KOPT-K1 (cell line): ENCODE data around the gene CLEC16A.

Source experiments
- H3K27ac ChIP-seq: fragments of 200-600 bp; sonication (generic); 2 replicates; pipeline ENCODE4 v1.5.1; 2016; ENCODE audit warnings: antibody characterized with exemption, mild to moderate bottlenecking, low read depth, low read length; ENCODE audit not compliant: poor library complexity, severe bottlenecking
- H3K36me3 ChIP-seq: fragments of 200-600 bp; sonication (generic); 2 replicates; pipeline ENCODE4 v1.5.1; 2017; ENCODE audit warnings: antibody characterized with exemption, mild to moderate bottlenecking, low read length, moderate library complexity; ENCODE audit not compliant: insufficient read depth
- H3K9me3 ChIP-seq: fragments of 200-600 bp; sonication (generic); 2 replicates; pipeline ENCODE4 v1.5.1; 2017; ENCODE audit warnings: antibody characterized with exemption, low read length, mild to moderate bottlenecking; ENCODE audit not compliant: insufficient read depth, poor library complexity, severe bottlenecking

The CLEC16A gene

DNA sequence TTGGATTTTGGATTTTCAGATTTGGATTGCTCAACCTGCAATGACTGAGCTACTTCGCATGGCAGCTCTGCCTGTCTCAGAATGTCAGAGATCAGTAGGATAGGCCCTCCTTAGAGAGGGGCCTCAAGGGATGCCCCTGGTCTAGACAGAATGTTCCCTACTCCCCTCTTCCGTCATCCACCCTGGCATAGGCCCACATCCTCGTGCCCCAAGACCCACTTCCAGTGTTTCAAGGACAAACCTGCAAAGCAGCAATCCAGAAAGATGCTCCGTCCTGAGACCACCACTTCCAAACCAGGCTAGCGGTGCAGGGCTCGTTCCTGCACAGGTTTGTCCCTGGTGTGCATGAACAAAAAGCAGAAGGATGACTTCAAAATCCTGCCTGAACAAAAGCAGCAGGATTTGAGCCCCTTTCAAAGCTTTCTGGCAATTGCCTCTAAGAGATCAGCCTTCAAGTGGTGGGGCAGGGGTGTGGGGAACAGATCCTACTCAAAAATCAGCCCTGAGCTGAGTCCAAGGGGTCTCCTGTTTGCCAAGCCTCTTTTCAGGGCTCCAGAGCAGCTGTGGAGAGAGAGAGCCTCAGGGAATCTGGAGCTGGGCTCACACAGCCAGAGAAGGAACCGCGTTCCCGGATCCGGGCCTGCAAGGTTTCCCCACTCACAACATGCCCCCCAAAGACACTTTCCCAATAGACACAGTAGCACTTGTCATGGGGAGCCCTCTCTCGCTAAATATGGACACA is 190.5 kb downstream of the CLEC16A start:
- Histone ChIP-seq H3K36me3 (0 out of 2 replicates have a peak, but pooled peaks cover 15% of the 10 kb centered on the region), H3K27ac (peak overlapping the region; percentile 56)

DNA sequence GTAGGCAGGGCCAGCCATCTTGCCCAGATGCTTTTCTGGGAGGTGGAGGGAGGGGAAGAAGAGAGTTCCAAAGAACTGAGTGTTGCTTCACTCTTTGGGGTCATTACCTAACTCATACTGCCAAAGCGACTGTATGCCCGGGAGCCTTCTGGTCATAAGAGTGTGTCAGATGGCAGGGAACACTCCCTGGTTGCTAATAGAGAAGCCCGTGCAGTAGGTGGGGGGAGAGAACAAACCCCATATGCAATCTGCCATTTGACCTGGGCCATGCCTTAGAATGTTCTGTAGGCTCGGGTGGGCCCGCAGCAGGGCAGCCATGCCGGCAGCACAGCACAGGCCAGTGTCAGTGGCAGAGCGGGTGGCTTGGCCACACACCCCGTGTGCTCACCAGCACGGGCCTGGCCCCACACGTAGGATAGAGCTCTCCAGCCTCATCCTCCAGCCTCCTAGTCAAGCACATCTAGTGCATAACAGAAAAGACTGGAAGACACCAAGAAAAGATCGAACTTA is 191.2 kb downstream of the CLEC16A start:
- H3K27ac ChIP-seq = peak overlapping the region; percentile 56
- H3K9me3 ChIP-seq = no peaks in the 10 kb centered on the region
- 0 out of 2 replicates have a peak, but pooled peaks cover 15% of the 10 kb centered on the region for H3K36me3 ChIP-seq

More for the DNA sequence above, 190.5 kb downstream of the CLEC16A start:
- H3K9me3 ChIP-seq = no peaks in the 10 kb centered on the region

DNA sequence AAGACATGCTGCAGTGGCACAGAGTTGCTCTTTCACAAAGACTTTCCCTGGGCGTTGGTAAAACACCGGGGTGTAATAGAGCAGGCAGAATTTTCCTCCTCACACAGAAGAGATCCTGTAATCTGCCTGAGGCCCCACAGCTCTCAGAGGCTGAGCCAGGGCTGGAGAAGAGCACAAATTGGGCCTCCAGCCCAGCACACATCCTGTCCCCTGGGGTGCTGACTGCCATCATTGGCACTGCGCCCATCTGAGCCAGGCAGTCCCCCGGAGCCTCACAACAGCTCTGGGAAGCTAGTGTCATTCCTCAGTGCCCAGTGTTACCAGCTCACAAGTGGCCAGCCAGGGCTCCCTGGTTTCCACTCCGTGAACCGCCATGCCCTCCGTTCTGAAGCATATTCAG is 192.2 kb downstream of the CLEC16A start:
- 0 out of 2 replicates have a peak, but pooled peaks cover 15% of the 10 kb centered on the region for H3K36me3 ChIP-seq

DNA sequence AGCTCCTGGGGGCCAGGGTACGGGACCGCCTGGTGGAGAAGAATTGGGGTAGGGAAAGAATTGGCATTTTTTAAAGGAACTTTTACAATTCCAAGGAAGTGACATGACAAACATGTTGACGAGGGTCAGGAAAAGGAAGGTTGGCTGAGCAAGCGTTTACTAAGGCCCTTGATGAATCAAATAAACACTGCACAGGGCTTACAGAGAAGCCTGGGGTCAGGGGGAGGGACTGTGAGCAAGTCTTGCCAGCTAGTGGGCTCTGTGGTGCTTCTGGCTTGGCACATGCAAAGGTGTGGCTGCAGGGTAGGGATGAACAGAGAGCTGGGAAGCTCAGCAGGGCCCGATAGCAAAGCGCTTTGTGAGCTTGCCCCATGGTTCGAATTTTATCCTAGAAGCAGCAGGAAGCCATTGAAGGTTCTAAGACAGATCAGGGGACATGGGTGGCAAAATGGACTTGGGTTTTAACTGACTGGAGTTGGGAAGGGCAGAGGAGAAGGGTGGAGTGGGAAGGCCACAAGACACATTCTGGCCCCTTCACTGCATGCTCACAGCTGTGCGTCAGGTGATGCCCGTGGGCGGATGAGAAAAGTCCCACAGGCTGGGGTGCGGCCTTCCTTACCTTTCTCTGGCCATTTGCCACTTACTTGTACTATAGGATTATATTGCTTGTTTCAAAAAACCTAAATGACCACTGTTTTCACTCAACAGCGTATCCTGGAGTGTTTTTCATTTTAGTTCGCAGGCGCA is 193.8 kb downstream of the CLEC16A start:
- peak overlapping the region; percentile 89 for H3K27ac ChIP-seq
- H3K36me3 ChIP-seq = 0 out of 2 replicates have a peak, but pooled peaks cover 15% of the 10 kb centered on the region
- H3K9me3 ChIP-seq = no peaks in the 10 kb centered on the region

More for the DNA sequence above, 192.2 kb downstream of the CLEC16A start:
- Histone ChIP-seq H3K27ac (peak overlapping the region; percentile 56), H3K9me3 (no peaks in the 10 kb centered on the region)

DNA sequence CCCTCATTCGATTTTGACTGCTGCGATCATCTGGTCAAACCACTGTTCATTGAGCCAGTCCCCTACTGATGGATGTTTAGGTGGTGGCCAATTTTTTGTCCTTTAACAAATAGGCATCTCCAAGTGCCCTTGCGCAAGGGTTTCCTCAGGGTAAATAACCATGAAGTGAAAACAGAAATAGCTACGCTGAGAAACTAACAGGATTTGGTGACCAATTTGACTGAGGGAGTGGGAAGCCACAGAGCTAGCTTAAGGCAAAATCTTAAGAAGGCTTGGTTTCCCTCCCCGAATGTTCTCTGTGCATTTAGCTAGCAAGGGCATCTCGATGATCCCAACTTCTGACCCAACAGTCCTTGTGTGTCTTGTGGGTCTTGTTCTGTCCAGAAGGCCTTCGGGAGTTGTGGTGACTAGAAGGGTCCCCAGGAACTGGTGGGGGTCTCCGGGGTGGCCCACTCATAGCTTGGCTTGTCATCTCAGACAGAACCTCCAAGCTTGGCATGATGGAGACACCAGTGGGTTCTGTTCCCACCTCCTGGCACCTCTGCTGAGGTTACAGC is 194.5 kb downstream of the CLEC16A start:
- H3K27ac ChIP-seq = peak overlapping the region; percentile 89

DNA sequence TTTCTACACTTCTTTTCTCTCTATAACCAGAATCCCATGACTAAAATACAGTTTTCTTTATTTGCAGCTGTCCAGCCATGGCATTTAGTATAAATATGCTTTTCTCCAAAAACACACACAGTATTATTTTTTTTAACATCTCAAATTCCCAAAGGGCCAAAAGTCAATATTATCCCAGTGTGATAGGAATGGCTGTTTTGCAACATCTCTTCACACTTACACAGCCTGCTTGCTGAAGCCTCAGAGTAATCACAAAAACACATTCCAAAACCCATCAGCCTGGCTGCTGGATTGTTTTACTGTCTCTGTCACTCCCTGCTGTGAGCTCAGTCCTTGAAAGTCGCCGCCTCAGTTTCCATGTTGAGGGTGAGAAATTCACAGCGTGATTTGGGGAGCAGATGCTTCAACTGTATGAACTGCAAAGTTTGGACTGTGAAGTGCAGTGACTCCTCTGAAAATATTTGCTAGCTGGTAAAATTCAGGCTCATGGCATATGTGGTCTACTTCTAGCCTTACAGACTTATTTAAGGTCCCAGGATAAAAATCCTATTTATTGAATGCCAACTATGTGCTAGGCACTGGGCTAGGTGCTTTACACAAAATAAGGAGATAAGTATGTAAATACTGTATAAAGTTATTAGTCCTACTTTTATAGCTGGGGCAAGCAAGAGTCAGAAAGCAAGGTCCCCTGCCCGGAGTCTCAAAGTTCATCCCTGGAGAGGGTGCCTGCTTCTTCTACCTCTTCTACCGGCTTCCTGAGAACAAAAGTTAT is 195.1 kb downstream of the CLEC16A start:
- 0 out of 2 replicates have a peak, but pooled peaks cover 10% of the 10 kb centered on the region for H3K36me3 ChIP-seq
- H3K9me3 ChIP-seq = no peaks in the 10 kb centered on the region
- H3K27ac ChIP-seq = peak overlapping the region; percentile 89

More for the DNA sequence above, 194.5 kb downstream of the CLEC16A start:
- 0 out of 2 replicates have a peak, but pooled peaks cover 12% of the 10 kb centered on the region for H3K36me3 ChIP-seq
- H3K9me3 ChIP-seq = no peaks in the 10 kb centered on the region

DNA sequence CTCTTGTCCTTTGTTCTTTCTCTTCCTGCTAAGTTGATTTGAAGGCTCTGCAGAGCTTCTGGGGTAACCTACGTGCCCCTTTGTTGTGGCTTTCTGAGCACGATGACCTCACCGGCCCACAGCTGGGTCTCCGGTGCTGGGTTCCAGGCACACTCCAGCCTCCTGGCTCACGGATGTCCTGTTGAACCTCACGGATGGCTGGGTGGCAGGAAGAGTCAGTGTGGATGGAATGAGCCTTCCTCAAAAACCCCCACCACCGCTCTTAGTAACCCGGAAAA is 195.7 kb downstream of the CLEC16A start:
- no peaks in the 10 kb centered on the region for H3K9me3 ChIP-seq
- H3K36me3 ChIP-seq = 0 out of 2 replicates have a peak, but pooled peaks cover 10% of the 10 kb centered on the region
- peak overlapping the region; percentile 89 for H3K27ac ChIP-seq

DNA sequence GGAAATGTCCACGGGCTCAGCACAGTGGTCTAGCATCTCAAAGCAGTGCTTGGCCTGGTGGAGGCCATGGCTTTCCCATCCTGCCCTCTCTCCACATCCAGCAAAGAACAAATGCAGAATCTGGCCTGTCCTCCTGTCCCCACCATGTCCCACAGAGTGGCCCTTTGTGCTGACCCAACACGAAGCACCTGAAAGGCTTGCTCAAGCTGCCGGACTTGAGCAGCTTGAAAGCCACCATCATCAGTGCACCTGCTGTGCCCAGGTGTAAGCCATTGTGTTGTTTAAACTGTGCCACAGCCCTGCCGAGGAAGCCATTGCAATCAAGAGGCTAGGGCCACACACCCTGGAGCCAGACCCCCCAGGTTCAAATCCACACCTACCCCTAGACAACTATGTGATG is 196.1 kb downstream of the CLEC16A start:
- Histone ChIP-seq H3K9me3 (no peaks in the 10 kb centered on the region), H3K36me3 (0 out of 2 replicates have a peak, but pooled peaks cover 8% of the 10 kb centered on the region), H3K27ac (peak overlapping the region; percentile 89)

DNA sequence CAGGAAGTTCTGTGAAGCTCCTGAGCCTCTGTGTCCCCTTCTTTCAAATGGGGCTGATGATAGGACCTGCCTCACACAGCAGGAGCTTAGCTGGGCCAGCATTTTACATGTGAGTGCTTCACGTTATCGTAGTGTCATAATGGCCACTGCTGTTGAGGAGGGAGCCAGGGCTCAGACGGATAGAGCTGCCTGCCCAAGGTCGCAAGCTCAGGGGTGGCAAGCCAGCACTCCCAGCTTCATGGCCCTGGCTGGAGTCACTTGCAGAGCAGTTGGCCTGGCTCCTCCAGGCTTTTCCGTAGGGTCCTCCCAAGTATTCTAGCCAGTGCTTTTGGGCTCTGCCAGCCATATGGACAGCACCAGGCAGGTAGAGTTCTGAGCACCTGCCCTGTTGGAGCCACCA is 196.5 kb downstream of the CLEC16A start:
- Histone ChIP-seq H3K27ac (peak overlapping the region; percentile 89), H3K9me3 (no peaks in the 10 kb centered on the region), H3K36me3 (0 out of 2 replicates have a peak, but pooled peaks cover 4% of the 10 kb centered on the region)

DNA sequence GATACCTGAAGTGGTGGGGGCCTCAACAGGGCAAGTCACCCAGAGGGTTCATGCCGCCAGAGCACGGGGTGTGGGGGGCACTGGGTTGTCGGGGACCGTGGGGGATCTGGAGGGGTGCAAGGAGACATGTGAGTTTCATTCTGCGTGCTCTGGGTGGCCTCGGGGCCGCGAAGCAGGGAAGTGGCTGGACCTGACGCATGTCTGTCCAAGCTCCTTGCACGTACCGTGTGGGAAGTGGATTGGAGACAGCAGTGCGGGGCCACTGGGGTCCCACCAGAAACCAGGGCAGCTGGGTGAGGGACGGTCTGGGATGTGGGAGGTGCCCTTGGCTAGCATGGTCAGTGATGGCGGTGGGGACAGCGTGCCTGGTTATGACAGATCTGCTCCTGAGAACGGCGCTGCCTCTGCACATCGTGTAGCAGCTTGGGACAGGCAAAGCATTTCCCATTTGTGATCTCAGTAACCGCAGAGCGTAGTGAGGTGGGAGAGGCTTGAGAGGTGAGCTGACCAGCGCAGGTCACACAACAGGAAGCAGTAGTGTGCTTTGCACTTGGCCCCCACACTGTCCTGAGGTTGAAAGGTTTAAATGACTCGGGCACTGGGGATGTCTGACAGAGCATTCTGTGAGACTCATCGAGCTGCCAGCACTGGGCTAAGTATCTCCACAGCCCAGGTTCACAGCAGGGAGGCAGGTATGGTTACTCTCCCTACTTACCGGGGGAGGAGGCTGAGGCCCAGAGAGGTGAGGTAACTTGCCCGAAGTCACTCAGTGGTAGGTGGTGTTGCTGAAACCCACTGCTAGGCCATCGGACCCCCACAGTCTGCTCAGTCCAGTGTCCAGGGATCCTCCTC is 197.3 kb downstream of the CLEC16A start:
- H3K36me3 ChIP-seq = no peaks in the 10 kb centered on the region
- H3K27ac ChIP-seq = peak overlapping the region; percentile 89
- H3K9me3 ChIP-seq = no peaks in the 10 kb centered on the region

DNA sequence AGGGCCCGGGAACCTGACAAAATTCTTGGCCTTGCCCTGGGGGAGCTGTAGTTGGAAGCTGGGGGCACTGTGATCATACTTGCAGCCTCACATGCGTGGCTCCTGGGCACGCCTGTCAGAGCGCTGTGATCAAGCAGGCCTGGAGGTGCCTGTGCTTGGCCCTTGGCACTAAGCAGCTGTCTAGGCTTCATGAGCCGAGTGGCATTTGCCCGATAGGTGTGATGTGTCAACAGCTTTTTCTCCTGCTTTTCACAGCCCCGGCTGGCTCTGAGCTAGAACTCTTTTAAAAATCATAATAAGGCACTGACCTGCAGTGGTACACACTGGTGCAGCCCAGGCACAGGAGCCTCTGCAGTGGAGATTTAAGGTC is 197.9 kb downstream of the CLEC16A start:
- no peaks in the 10 kb centered on the region for H3K36me3 ChIP-seq
- H3K27ac ChIP-seq = peak overlapping the region; percentile 89
- no peaks in the 10 kb centered on the region for H3K9me3 ChIP-seq

DNA sequence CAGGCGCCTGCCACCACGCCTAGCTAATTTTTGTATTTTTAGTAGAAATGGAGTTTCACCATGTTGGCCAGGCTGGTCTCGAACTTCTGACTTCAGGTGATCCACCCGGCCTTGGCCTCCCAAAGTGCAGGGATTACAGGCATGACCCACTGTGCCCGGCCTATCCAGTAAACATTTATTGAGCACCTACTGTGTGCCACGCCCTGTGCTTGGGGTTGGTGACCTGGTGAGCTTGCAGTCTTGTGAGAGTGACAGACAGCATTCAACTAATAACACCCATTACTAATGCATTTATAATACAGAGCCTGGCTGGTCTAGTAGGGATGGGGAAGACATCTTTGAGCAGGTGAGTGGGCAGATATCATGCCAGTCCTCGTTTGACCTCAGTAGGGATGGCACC is 198.6 kb downstream of the CLEC16A start:
- H3K27ac ChIP-seq = peak overlapping the region; percentile 11
- H3K36me3 ChIP-seq = no peaks in the 10 kb centered on the region
- H3K9me3 ChIP-seq = no peaks in the 10 kb centered on the region

DNA sequence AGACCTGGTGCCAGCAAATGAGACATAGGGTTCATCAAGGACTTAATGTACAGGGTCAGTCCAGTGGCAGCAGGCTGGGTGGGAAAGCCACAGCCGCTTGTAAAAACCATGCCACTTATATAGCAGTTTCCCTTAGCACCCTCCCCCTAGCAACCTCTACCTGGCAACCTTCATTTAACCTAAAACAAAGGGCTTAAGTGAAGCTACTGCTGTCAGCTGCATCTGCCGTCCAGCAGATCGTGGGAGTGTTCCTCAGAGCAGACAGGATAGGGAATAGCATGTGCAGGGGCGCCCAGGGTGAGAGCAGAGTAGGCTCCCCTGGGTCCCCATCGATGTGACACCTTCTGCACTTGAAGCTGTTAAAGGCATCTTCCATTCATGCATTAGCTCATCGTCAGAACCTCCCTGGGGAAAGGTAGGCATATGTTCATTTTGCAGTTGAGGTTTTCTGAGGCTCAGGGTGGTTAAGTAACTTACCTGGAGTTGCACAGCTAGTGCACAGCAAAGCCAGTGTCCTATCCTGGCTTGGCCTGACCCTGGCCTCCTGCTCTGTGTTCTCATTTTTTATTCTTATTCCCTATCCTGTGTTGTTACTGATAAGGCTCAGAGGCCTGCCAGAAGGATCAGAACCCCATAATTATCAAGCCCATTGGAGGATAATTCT is 199.1 kb downstream of the CLEC16A start:
- H3K9me3 ChIP-seq = no peaks in the 10 kb centered on the region
- H3K27ac ChIP-seq = peak overlapping the region; percentile 11
- H3K36me3 ChIP-seq = no peaks in the 10 kb centered on the region
